ENCODE measurements around the gene CELA1. TPM values are rescaled to one million over a fixed set of nuclear protein-coding genes. Genes with fewer than 3 reads are reported as not detected.

The CELA1 gene
- total RNA-seq, 1 donor from 2014 or later: not detected

DNA sequence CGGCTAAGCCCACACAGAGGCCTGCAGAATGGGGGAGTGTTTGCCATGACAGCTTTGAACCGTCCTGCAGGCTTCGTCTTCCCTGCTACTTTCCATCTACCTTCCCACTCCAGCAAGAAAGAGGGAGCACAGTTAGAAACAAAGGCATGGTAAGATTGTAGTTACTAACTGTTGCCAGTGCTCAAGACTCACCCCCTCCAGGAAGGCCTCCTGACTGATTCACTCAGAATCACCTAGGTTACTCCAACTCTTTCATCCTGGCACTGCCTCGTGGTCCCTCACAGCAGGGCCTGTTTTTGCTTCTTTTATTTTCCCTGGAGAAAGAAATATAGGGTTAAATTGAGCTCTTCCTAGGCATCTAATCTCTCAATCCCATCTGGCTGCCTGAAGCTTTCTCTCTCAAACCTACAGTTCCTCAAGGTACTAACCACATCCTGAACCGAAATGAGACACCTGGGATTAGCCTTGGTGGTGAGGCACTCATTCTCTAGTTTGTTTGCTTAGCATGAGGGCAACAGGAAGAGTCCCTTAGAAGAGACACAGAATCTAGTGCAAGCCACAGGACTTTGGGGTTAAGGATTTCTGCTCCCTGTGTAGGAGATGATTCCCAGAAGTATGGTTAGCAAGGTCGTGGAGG is 36.9 kb upstream of the CELA1 start:
- intact Hi-C loops (cut with micrococcal nuclease): loop anchor here (1.0 kb wide), 1 partner anchor 14 kb away; no protein-coding TSS in a partner anchor
- Mint-ChIP-seq H3K27me3 (no peaks in the 10 kb centered on the region), H3K9me3 (no peaks in the 10 kb centered on the region), H3K4me3 (no peak overlapping the region), H3K27ac (no peak overlapping the region), H3K4me1 (peaks cover 37% of the 10 kb centered on the region), H3K36me3 (ENCODE audit: low read depth) (peaks cover 23% of the 10 kb centered on the region)
- DNase-seq: peak; percentile 66

DNA sequence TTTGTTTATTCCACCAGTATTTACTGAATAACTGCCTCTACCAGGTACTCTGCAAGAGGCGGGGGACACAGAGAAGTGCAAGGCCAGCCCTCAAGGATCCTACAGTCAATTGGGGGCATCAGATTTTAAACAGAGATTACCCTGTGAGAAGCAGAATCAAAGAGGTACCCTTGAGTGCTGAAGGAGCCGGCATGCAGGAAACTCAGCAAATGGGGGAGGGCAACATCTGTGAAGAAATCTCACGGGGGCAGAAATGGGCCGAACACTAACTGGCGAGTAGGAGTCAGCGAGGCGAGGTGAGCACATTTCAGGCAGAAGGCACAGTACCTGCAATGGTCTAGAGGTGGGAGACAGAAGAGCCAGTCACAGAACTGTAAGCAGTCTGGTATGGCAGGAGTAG is 35.7 kb upstream of the CELA1 start:
- intact Hi-C loops (cut with micrococcal nuclease): no loop called here
- H3K27ac Mint-ChIP-seq: no peak overlapping the region
- H3K4me1 Mint-ChIP-seq: peaks cover 38% of the 10 kb centered on the region
- H3K4me3 Mint-ChIP-seq: no peak overlapping the region
- H3K36me3 Mint-ChIP-seq (ENCODE audit: low read depth): peaks cover 33% of the 10 kb centered on the region
- DNase-seq: no peak
- H3K27me3 Mint-ChIP-seq: no peaks in the 10 kb centered on the region
- no peaks in the 10 kb centered on the region for H3K9me3 Mint-ChIP-seq

GRCh38 chr12:51381226-51382079 is 35.0 kb upstream of the CELA1 start:
- Mint-ChIP-seq H3K36me3 (ENCODE audit: low read depth) (peaks cover 36% of the 10 kb centered on the region), H3K9me3 (no peaks in the 10 kb centered on the region), H3K27me3 (no peaks in the 10 kb centered on the region), H3K4me1 (peaks cover 34% of the 10 kb centered on the region), H3K27ac (no peak overlapping the region), H3K4me3 (no peak overlapping the region)
- no peak for DNase-seq
- intact Hi-C loops (cut with micrococcal nuclease): no loop called here

- H3K27ac Mint-ChIP-seq: no peak overlapping the region
- H3K4me1 Mint-ChIP-seq: peaks cover 36% of the 10 kb centered on the region
- H3K27me3 Mint-ChIP-seq: no peaks in the 10 kb centered on the region
- intact Hi-C loops (cut with micrococcal nuclease): no loop called here
- peaks cover 41% of the 10 kb centered on the region for H3K36me3 Mint-ChIP-seq (ENCODE audit: low read depth)
- no peak overlapping the region for H3K4me3 Mint-ChIP-seq
- no peak for DNase-seq
- H3K9me3 Mint-ChIP-seq: no peaks in the 10 kb centered on the region
Measured at GRCh38 chr12:51379571-51379970, 33.1 kb upstream of the CELA1 start.

GRCh38 chr12:51378749-51379148 is 32.3 kb upstream of the CELA1 start:
- Mint-ChIP-seq H3K27me3 (no peaks in the 10 kb centered on the region), H3K4me3 (no peak overlapping the region), H3K36me3 (ENCODE audit: low read depth) (peaks cover 46% of the 10 kb centered on the region), H3K27ac (no peak overlapping the region), H3K9me3 (no peaks in the 10 kb centered on the region), H3K4me1 (peaks cover 35% of the 10 kb centered on the region)
- DNase-seq: no peak
- intact Hi-C loops (cut with micrococcal nuclease): no loop called here

DNA sequence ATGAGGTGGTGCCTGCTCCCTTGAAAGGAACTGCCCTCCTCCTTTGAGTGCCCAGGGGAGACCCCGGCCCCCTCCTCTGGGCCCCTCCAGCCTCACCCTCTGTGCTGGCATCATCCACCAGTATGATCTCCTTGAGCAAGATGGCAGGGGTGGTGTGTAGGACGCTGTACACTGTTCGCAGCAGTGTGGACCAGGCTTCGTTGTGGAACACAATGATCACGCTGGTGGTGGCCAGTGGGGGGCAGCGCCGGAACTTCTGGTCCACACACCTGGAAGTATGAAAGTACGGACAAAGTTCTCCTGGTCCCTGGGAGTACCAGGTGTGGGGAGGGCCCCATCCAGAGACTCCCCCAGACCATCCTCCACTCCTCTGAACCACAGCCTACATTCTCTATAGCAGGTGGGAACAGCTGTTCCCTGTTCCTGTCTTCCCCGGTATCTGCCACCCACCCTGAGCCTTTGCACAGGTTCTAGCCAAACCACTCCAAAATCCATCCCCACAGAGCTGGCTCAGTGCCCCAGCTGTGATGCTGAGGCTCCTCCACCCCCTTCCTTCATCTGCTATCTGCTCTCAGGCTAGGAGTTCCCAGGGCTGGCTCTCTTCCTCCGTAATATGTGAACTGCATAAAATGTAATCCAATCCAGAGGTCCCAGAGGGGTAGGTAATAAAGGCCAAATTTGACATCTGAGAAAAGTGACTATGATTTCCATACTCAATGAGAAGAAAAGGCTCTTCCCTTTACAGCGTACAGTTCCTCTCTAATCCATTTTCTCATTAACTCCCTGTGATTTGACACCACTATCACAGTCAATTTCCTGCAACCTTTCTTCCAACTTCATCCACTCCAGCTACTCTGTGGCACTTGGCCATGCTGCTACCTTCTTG is 30.9 kb upstream of the CELA1 start:
- Mint-ChIP-seq H3K27ac (no peak overlapping the region), H3K27me3 (no peaks in the 10 kb centered on the region), H3K4me1 (peaks cover 29% of the 10 kb centered on the region), H3K4me3 (no peak overlapping the region), H3K36me3 (ENCODE audit: low read depth) (peaks cover 47% of the 10 kb centered on the region), H3K9me3 (no peaks in the 10 kb centered on the region)
- intact Hi-C loops (cut with micrococcal nuclease): no loop called here
- DNase-seq: no peak

- Mint-ChIP-seq H3K4me3 (no peak overlapping the region), H3K9me3 (no peaks in the 10 kb centered on the region), H3K27me3 (no peaks in the 10 kb centered on the region), H3K4me1 (peaks cover 36% of the 10 kb centered on the region), H3K36me3 (ENCODE audit: low read depth) (peaks cover 45% of the 10 kb centered on the region), H3K27ac (no peak overlapping the region)
- intact Hi-C loops (cut with micrococcal nuclease): no loop called here
- DNase-seq: no peak
Measured at GRCh38 chr12:51374856-51375255, 28.4 kb upstream of the CELA1 start.

GRCh38 chr12:51374361-51374760 is 27.9 kb upstream of the CELA1 start:
- intact Hi-C loops (cut with micrococcal nuclease): no loop called here
- Mint-ChIP-seq H3K27me3 (no peaks in the 10 kb centered on the region), H3K9me3 (no peaks in the 10 kb centered on the region), H3K27ac (no peak overlapping the region), H3K36me3 (ENCODE audit: low read depth) (peaks cover 42% of the 10 kb centered on the region), H3K4me1 (peaks cover 41% of the 10 kb centered on the region), H3K4me3 (no peak overlapping the region)
- no peak for DNase-seq

GRCh38 chr12:51373187-51373586 is 26.7 kb upstream of the CELA1 start:
- peak overlapping the region; percentile 46 for H3K27ac Mint-ChIP-seq
- no peaks in the 10 kb centered on the region for H3K9me3 Mint-ChIP-seq
- peaks cover 50% of the 10 kb centered on the region for H3K4me1 Mint-ChIP-seq
- DNase-seq: no peak
- intact Hi-C loops (cut with micrococcal nuclease): no loop called here
- H3K27me3 Mint-ChIP-seq: no peaks in the 10 kb centered on the region
- no peak overlapping the region for H3K4me3 Mint-ChIP-seq
- H3K36me3 Mint-ChIP-seq (ENCODE audit: low read depth): peaks cover 41% of the 10 kb centered on the region

- Mint-ChIP-seq H3K36me3 (ENCODE audit: low read depth) (peaks cover 32% of the 10 kb centered on the region), H3K27me3 (no peaks in the 10 kb centered on the region), H3K27ac (no peak overlapping the region), H3K9me3 (no peaks in the 10 kb centered on the region), H3K4me1 (peaks cover 56% of the 10 kb centered on the region), H3K4me3 (no peak overlapping the region)
- no peak for DNase-seq
- intact Hi-C loops (cut with micrococcal nuclease): no loop called here
Measured at GRCh38 chr12:51372021-51372420, 25.5 kb upstream of the CELA1 start.

DNA sequence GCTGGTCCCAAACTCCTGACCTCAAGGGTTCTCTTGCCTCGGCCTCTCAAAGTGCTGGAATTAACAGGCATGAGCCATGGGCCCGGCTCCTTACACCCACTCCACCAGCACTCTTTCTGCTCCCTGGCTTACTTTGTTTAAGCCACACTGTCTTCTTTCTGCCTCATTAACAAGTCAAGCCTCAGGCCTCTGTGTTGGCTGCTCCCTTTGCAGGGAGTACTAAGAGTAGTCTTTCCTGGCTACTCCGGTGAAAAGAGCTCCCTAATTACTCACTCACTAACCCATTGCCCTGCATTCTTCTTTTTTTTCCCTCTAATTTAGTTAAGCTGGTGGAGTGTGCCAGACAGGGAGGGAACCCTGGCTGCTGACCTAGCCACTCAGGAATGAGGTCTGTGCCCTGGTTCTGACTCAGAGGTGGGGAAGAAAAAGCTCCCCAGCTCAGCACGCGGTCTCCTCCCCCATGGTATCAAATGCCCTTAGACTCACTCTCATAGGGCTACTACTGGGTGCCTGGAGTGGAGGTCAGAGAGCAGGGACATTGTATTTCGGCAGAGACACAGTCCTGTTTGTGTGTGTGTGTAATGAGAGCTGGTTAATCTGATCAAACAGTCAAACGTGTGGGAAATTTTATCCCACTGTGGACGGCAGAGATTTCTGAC is 24.9 kb upstream of the CELA1 start:
- Mint-ChIP-seq H3K36me3 (ENCODE audit: low read depth) (peaks cover 30% of the 10 kb centered on the region), H3K4me1 (peaks cover 56% of the 10 kb centered on the region), H3K27me3 (no peaks in the 10 kb centered on the region), H3K27ac (peak overlapping the region; percentile 54), H3K9me3 (no peaks in the 10 kb centered on the region), H3K4me3 (peak overlapping the region; percentile 27)
- intact Hi-C loops (cut with micrococcal nuclease): no loop called here
- no peak for DNase-seq

DNA sequence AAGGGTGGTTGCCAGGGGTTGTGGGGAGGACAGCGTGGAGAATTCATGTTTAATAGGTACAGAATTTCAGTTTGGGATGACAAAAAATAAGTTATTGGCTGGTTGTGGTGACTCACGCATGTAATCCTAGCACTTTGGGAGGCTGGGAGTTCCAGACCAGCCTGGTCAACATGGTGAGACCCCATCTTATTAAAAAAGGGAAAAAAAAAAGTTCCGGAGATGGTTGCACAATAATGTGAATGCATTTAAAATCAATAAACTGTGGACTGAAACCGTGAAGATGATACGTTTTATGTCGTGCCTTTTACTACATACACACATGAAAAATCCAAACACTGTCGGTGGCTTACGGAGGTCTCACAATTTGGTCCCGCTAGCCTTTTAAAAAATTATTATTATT is 24.2 kb upstream of the CELA1 start:
- H3K27me3 Mint-ChIP-seq: no peaks in the 10 kb centered on the region
- H3K27ac Mint-ChIP-seq: no peak overlapping the region
- H3K4me3 Mint-ChIP-seq: no peak overlapping the region
- peaks cover 59% of the 10 kb centered on the region for H3K4me1 Mint-ChIP-seq
- peaks cover 30% of the 10 kb centered on the region for H3K36me3 Mint-ChIP-seq (ENCODE audit: low read depth)
- DNase-seq: no peak
- intact Hi-C loops (cut with micrococcal nuclease): no loop called here
- H3K9me3 Mint-ChIP-seq: no peaks in the 10 kb centered on the region

DNA sequence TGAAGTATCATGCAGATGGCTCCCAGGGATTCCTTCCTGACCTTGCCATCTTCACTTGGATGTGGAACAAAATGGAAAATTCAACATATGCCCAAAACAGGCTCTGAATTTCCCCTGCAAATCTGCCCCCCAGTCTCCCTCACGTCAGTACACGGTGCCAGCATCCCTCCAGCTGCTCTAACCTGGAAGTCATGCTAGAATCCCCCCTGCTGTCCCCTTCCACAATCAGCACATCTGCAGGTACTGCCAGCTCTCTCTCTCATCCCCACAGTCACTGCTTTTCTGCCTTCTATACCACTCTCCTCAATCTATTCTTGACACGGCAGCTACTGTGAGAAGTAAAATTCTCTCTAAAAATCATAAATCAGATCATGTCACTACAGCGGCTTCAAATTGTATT is 23.1 kb upstream of the CELA1 start:
- peak overlapping the region; percentile 82 for H3K27ac Mint-ChIP-seq
- peaks cover 52% of the 10 kb centered on the region for H3K4me1 Mint-ChIP-seq
- H3K36me3 Mint-ChIP-seq (ENCODE audit: low read depth): peaks cover 24% of the 10 kb centered on the region
- no peaks in the 10 kb centered on the region for H3K27me3 Mint-ChIP-seq
- DNase-seq: no peak
- intact Hi-C loops (cut with micrococcal nuclease): loop anchor here (1.0 kb wide), 3 partner anchors 14 to 602 kb away; partner anchors contain the start of gene GALNT6
- H3K9me3 Mint-ChIP-seq: no peaks in the 10 kb centered on the region
- peak overlapping the region; percentile 66 for H3K4me3 Mint-ChIP-seq
